Peyer's patch (tissue), 4 donors: ENCODE results near the gene MSANTD3.

ENCODE experiments used
- CTCF ChIP-seq, 6 experiments: fragments of 450-650 bp in 4 of 6; fragments of 200-600 bp in 2 of 6; sonication (generic) in 1 of 6; IDR thresholded peaks; one replicate each; pipeline ENCODE4 v1.5.1; 2017 to 2019; ENCODE audit warnings: antibody characterized with exemption in 6 of 6, mild to moderate bottlenecking in 3 of 6, moderate library complexity in 1 of 6
- POLR2A ChIP-seq, 2 donors: fragments of 450-650 bp; IDR thresholded peaks; one replicate each; pipeline ENCODE4 v1.5.1; 2017; ENCODE audit warnings: antibody characterized with exemption in 2 of 2, mild to moderate bottlenecking in 2 of 2, moderate library complexity in 2 of 2

DNA sequence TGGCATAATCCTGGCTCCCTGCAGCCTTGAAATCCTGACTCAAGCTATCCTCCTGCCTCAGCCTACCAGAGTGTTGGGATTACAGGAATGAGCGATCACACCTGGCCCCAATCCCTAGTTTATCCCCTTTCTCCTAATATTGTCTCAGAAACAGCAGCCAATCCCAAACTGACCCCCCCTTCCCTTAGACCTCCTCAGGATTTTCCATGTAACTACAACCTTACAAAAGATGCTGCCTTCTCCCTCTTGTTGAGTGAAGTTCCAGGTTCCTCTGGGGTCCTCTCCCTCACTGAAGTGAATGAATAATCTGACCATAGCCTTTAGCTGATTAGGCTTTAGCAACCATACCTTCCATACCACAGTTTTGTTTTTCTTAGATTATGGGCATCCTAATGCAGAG, 25.9 kb upstream of the MSANTD3 start:
- TF ChIP-seq CTCF (IDR thresholded peaks at IDR 0.05) (no peak), POLR2A (IDR thresholded peaks at IDR 0.05) (no peak)
